Stimulated activated CD8-positive, alpha-beta memory T cell treated with anti-CD3 and anti-CD28 coated beads, Interleukin-7, amount 100 ng/mL, for 48 hours (primary cell): Measurements from ENCODE around the gene RANBP9.

ENCODE experiments used
- DNase-seq, 2 donors: peaks; one replicate each; pipeline ENCODE4 v3.0.0-alpha.2; 2020; ENCODE audit warnings: low read depth in 1 of 2; ENCODE audit errors: extremely low read depth in 1 of 2

Gene RANBP9

DNA sequence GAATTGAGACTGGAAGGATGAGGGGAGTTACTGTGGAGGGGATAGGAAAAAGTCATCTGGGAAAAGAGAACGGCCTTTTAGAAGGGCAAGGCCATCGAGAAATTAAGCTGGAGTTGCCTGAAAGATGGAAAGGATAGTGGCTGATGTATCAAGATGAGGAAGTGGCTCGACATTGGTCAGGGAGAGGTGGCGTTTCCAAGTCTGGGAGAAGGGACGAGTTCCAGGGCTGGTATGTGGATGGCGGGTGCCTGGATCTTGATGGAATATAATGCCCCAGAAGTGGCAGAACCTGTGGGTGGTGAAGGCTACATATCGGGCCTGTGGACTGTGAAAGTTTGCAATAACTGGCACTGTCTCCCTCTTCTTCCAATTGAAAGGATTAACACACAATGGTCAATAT, 139.4 kb downstream of the RANBP9 start:
- DNase-seq: no peak
